ENCODE data around the gene CFL1.
"Not testable (repeated sequence)": the region's sequence is repeated elsewhere in the genome, so short reads cannot be mapped to it uniquely, and the experiment has no call there.

CFL1 gene

DNA sequence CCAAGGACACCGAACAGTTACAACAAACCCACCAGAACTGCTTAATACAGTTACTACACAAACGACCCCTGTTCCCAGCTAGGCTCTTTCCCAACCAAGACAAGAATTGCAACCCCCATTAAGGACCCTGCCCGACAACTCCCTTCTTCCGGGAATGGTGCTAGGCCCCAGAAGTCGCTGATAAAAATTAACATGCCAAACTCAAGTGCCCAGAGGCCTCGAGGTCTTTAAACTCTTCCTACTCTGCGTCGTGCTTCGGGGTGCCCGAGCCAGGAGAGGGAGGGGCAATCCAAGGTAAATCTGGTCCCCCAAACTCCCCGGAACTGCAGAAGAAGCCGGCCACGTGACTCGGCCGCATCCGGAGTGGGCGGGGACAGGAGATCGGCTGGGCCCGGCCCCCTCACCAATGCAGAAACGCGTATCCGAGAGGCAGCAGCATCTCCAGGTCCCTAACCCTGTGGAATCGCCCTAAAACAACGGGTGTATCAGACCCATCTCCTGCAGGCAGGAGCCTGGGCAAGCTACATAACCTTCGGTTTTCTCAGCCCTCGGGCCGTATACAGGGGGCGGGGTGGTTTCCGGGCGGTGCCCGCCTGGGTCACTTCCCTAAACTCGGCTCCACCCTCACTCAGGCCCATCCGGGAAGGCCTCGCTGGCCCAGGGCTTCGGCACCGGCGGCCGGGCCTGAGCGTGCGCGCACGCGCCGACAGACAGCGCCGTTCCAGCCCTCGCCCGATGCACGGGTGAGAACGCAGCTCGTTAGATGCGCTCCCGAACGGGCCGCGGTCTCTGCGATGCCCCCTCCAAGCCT lies 1.1 kb downstream of the CFL1 start:
- peak; percentile 54 for DNase-seq

DNA sequence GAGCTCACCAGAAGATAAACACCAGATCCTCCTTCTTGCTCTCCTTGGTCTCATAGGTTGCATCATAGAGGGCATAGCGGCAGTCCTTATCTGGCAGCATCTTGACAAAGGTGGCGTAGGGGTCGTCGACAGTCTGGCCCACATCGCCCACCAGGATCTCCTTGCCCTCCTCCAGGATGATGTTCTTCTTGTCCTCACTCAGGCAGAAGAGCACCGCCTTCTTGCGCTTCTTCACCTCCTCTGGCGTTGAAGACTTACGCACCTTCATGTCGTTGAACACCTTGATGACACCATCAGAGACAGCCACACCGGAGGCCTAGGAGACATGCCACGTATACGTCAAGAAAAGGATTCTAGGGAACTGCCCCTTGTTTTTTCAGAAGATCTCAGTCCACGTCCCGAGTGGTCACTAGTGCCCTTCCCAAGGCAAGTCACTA lies 2.0 kb downstream of the CFL1 start:
- no peak for DNase-seq

DNA sequence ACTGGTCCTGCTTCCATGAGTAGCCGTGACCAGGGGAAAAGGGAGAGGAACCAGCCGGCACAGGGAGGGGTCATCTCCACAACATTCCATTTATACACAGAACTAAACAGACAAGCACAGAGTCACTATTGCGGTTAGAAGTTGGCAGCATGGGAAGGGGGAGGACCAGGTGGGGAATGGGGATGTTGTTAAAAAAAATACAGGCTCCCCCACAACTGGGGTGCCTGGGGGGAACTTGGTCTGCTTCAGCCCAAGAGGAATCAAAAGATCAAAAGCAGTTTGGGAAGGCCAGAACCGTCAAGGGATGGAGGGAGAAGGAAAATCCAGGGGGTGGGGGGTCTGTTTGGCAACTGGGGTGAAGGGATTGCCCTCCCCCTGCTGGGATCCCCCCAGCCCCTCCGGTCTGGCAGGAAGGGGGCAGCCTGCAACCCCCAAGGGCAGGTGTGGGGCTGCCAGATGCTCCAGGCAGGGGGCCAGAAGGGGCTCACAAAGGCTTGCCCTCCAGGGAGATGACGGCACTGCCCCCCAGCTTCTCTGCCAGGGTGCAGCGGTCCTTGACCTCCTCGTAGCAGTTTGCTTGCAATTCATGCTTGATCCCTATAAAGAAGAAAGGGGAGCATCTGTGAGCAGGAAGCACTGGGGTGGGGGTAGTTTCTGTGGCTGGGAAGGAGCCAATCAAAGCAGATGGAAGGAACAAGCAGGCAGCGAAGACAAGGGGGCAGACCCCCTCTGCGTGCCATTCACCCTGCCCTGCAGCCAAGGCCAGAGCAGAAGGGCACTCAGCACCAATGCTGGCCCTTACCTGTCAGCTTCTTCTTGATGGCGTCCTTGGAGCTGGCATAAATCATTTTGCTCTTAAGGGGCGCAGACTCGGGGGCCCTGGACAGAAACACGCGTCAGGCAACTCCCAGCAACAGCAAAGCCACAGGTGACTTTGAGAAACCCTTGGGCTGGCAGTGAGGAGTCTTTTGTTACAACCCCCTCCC lies 2.8 kb downstream of the CFL1 start:
- DNase-seq, result no peak

DNA sequence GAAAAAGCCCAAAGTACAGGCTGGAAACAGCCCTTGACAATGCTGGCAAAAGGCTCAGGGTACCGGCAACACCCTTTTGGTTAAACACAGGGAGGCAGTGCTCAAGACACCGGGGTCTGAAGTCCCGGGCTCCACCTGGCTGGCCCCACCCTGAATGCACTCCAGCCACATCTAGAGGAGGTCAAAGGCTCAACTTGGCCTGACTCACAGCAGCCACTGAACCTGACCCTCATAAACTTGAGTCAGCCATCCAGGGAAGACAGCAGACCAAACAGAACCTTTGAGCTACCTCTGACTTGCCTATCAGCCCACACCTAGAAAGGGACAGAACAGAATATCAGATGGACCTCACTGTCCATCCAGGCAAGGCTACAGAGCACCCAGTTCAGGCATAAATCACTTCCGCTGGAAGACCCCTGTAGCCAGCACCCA lies 3.8 kb downstream of the CFL1 start:
- DNase-seq, result no peak

DNA sequence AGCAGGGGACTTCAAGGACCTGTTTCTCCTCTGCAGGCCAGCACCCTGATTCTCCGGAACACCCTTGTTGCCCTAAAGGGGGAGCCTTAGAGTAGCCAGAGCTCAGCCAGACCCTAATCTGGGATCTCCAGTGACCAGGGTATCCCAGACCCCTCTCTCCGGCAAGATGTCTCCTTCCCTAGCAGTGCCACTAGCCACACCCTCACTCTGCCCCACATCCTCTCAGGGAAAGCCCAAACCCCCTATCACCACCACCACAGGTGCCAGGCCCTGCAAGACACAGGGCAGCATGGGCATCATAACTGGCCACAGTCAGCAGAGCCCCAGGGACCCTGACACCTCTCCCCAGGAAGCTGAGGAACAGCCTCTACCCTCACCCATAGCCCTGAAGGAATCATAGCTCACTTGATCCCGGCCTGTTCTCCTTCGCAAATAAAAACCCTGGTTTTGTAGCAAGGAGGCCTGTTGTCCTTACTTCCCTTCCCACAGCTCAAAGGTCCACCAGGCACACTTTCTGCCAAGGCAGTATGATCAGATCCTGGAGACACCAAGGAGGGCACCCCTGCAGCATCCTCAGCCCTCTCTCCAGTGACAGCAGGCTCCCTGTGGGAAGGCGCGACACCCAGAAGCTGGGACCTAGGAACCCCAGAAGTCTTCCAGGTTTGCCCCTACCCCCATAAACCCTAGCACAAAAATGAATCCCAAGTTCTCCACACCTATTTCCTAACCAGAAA lies 4.6 kb downstream of the CFL1 start:
- DNase-seq, result no peak

DNA sequence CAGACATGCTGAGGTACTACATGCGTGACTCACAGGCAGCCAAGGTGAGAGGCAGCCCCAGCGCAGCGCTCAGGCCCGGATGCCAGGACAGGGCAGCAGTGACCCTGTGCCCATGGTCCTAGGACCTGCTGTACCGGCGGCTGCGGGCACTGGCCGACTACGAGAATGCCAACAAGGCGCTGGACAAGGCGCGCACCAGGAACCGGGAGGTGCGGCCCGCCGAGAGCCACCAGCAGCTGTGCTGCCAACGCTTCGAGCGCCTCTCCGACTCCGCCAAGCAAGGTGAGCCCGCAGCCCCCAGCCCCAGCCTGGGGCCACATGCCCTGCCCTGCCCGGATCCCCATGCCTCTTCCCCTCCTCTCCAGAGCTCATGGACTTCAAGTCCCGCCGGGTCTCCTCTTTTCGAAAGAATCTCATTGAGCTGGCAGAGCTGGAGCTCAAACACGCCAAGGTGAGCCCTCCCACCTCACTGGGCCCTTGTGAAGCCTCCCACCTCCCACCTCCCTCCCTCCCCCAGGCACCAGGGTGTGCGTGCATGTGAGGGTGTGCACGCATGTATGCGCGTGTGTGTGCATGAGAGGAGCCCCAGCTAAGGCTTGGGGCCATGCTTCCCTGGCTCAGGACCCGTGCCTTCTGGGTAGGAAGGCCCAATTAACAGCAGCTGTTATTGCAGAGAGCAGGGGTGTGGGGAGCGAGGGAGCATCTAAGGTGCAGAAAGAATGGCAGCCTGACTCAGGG lies 5.3 kb downstream of the CFL1 start:
- no peak for DNase-seq

DNA sequence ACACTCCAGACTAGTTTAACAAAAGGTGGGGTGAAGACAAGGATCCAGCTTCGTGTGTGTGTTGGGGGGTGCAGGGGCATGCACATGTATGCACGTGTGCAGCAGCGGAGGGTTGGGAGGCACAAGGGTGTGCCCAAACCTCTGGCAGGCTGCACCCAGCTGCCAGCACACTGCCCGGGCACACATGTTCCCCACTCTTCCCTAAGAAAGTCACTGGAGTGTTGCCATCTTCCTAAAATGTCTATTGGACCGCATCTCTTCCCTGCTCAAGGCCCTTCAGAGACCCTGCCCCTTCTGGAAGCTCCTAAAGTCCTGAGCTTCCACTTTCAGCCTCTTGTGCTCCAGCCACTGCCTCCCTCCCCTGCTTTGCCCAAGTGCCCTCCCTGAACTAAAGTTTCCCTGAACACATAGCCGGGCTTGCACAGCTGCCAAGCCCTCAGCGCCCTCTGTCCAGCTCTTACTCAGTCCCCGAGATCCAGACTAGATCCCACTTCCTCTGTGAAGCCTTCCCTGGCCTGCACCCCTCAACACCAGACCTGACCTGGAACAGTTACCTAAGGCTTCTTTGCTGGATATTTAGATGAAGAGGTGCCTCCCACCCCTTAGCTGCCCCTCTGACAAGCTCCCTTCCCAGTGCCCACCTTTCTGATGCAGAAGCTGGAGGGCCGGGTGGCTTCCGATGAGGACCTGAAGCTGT lies 6.0 kb downstream of the CFL1 start:
- DNase-seq, result no peak

DNA sequence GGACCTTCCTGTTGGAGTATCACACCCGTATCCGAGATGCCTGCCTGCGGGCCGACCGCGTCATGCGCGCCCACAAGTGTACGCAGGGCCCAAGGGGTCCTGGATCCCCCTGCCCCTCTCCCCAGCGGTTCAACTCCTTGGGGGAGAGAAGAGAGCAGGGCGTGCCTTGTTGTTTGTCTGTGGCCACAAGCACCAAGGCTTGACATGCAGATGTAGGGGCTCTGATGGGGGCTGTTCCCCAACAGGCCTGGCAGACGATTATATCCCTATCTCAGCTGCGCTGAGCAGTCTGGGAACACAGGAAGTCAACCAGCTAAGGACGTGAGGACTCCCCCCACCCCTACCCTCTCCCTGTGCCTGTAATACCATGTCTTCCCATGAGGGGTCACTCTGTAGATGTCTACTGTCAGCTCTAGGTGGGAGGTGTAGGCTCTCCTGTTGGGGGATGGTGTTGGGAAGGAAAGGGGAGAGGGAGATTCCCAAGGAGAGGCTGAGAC lies 6.8 kb downstream of the CFL1 start:
- DNase-seq, result no peak

DNA sequence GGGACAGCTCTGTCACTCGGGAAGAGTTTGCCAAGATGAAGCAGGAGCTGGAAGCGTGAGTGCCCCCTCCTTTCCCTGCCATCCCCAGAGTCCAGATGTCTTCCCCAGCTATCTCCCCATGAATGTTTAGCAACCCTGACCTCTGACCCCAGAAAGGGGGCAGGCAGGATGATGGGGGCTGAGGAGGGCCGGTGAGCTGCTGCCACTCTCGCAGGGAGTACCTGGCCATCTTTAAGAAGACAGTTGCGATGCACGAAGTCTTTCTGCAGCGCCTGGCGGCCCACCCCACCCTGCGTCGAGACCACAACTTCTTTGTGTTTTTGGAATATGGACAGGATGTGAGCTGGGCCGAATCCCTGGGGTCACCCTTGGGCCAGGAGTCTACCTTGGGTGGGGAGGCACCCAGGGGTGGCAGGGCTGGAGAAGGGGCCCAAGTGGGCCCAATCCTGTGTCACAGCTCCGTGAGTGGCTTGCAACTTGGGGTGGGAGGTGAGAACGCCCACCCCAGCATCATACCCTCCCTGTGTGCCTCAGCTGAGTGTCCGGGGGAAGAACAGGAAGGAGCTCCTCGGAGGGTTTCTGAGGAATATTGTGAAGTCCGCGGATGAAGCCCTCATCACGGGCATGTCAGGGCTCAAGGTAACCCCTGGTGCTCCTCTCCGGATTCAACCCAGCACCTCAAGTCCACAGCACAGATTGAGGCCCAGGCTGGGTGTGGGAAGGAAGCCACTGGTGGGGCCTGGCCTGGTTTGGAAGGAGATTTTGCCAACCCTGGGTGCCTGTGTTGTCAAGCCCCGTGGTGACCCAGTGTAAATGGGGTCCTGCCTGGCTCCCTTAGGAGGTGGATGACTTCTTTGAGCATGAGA lies 7.5 kb downstream of the CFL1 start:
- DNase-seq, result no peak

DNA sequence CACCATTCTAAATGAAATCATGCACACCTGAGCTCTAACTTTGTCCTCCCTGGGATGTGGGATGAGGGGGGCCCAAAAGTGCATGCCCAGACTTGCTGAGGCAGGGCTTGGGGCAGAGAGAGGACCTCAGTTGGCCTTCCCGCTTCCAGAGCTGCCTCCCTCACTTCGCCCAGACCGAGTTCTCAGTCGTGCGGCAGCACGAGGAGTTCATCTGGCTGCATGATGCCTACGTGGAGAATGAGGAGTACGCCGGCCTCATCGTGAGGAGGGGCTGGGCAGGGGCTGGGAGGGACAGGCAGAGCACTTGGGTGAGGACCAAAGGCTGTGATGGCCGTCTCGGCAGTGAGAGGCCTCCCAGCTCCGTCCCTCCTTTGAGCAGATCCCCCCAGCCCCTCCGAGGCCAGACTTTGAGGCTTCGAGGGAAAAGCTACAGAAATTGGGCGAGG lies 8.2 kb downstream of the CFL1 start:
- no peak for DNase-seq

DNA sequence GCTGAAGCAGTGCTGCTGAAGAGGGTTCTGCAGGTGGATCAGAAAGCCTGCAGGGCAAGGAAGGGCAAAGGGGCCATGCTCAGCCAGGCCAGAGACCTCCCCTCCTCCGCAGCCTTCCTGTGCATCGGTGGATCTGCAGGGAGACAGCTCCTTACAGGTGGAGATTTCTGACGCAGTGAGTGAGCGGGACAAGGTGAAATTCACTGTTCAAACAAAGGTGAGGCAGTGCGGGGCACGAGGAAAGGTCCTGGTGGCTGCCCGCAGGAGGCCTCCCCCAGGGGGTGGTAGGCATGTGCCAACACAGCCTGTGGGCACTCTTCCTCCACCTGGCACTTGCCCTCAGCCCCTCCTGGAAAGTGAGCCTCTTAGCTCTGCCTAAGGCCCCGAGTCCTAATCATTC lies 8.6 kb downstream of the CFL1 start:
- DNase-seq, result no peak

DNA sequence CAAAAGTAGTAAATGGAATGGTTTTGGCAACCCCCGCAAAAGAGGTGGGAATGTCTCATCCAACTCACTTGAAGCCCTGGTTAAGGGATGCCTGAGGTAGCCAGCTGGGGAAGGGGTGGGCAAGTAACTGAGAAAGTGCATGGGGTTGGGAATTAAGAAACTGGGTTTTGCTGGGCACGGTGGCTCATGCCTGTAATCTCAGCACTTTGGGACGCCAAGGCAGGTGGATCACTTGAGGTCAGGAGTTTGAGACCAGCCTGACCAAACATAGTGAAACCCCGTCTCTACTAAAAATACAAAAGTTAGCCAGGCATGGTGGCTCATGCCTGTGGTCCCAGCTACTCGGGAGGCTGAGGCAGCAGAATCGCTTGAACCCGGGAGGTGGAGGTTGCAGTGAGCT lies 9.3 kb downstream of the CFL1 start:
- DNase-seq, result not testable (repeated sequence)

DNA sequence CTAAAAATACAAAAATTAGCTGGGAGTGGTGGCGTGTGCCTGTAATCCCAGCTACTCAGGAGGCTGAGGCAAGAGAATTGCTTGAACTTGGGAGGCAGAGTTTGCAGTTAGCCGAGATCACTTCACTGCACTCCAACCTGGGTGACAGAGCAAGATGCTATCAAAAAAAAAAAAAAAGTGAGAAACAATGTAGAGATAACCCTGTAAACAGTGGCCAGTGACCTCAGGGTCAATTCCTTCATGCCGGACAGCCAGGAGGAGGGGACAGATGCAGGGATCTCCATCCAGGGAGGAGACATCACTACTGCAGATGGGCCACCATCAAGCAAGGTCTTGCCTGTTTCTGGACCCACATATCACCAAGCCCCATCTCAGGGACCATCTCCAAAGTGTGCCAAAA lies 10.2 kb downstream of the CFL1 start:
- DNase-seq, result no peak

DNA sequence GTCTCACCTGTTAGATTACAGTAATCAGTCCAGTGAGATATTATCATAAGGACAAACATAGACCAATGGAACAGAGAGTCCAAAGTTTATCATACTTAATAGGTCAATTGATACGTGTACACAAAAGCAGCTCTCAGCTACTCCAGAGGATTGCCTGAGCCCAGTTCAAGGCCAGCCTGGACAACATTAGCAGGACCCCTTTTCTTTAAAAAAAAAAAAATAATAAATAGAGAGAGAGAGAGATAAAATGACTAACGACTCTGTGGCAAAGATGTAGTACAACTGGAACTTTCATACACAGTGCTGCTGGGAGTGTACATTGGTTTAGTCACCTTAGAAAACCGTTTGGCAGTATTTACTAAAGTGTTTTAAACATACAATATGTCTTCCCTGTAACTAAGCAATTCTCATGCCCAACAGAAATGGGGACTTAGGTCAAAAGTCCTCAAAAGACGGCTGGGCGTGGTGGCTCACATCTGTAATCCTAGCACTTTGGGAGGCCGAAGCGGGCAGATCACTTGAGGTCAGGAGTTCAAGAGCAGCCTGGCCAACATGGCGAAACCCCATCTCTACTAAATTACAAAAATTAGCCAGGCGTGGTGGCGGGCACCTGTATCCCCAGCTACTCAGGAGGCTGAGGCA lies 13.6 kb downstream of the CFL1 start:
- no peak for DNase-seq

DNA sequence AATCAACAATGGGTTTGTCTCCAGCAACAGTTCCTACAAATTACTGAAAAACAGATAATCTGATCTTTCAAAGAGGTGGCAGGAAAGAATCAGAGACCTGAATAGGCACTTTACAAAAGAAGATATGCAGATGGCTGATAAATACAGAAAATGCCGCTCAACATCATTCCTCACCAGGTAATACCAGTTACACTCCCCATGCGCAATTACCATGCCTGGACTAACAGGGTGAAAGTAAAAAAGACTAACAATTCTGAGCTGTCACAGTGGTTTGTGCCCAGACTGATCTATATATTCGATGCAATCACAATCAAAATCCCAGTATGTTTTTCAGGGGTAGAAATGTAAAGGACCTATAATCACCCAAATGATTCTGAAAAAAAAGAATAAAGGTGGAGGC lies 14.2 kb downstream of the CFL1 start:
- DNase-seq, result no peak

DNA sequence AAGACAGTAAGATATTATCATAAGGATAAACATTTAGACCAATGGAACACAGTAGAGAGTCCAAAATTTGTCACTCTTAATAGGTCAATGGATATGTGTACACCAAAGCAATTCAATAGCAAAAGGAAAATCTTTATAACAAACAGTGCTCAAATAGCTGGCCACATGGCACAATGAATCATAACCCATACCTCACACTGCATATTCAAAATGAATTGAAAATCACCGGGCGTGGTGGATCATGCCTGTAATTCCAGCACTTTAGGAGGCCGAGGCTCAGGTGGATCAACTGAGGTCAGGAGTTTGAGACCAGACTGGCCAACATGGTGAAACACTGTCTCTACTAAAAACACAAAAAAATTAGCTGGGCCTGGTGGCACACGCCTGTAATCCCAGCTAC lies 15.8 kb downstream of the CFL1 start:
- DNase-seq, result no peak

DNA sequence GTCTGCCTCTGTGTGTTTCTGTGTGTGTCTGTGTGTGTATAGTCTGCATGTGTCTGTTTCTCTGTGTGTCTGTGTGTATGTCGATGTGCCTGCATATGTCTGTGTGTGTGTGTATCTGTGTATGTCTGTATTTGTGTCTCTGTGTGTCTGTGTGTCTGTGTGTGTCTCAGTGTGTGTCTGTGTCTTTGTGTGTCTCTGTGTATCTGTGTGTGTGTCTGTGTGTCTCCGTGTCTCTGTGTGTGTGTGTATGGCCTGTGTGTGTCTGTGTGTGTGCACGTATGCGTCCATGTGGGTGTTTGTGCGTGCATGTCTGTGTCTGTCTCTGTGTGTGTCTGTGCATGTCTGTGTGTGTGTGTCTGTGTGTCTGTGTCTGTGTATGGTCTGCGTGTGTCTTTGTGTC lies 23.8 kb downstream of the CFL1 start:
- DNase-seq, result no peak

DNA sequence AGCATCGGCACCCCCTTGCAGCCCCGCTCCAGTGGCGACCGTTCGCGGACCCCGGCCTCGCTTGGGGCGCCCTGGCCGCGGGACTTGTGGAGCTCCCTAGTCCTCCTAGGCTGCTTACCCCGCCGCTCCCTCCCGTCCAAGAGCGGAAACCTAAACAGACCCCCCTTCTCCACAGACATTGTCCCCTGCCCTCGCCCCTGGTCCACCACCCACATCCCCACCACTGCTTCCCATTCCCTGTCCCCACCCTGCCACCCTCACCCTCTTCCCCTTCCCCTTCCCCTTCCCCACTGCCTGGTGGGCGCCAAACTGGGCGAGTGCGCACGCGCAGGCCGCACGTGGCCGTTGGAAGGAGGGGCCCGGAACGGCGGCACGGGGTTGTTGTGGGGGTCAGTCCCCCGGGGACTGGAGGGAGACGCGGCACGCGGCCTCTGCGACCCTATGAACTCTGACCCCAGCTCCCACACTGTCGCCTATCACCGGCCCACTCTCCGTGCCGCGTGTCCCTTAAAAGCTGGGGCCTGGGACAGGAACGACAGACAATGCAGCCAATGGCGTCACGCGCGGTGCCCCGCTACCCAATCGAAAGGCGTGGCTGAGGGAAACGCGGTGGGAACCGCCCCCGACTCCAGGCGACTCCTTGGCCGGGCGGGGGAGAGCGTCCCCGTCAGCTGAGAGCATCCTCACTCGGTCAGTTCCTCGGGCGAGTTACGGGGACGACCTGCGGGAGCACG lies 24.5 kb downstream of the CFL1 start, which contains the start of gene SNX32:
TSS of gene SNX32 (plus strand) at position 667 of the 734 bp plus-strand sequence. CDS start 103 bp downstream, outside the sequence.
- peak; percentile 85 for DNase-seq

DNA sequence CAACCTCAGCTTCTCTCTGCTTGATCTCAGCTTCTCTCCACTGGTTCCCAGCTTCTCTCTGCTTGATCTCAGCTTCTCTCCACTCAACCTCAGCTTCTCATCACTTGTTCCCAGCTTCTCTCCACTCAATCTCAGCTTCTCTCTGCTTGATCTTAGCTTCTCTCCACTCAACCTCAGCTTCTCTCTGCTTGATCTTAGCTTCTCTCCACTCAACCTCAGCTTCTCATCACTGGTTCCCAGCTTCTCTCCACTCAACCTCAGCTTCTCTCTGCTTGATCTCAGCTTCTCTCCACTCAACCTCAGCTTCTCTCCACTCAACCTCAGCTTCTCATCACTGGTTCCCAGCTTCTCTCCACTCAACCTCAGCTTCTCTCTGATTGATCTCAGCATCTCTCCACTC lies 25.7 kb downstream of the CFL1 start:
- DNase-seq, result not testable (repeated sequence)

Data from NCI-H1436 (cell line).